Measurements from ENCODE around the gene RALGAPA1.

GRCh38 chr14:35689000-35689460, 120.1 kb downstream of the RALGAPA1 start:
- TF ChIP-seq CTCF (IDR thresholded peaks at IDR 0.05) (no peak), POLR2A (IDR thresholded peaks at IDR 0.05) (no peak), EP300 (IDR thresholded peaks at IDR 0.05) (no peak)
